Heart right ventricle (tissue), 16 donors: ENCODE results near the gene LPP. TPM values are rescaled to one million over a fixed set of nuclear protein-coding genes. Genes with fewer than 3 reads are reported as not detected.

Experiments used
- ATAC-seq, 8 donors: fragments of 200-7000 bp; cut with Tn5 transposase; one replicate each; pipeline ENCODE4 v1.9.1; 2020; ENCODE audit warnings: mild to moderate bottlenecking in 8 of 8, moderate library complexity in 8 of 8, moderate number of reproducible peaks in 1 of 8
- DNase-seq, 2 donors: peaks; one replicate each; pipeline ENCODE4 v3.0.0-alpha.2; 2020
- H3K27ac ChIP-seq, 10 donors: fragments of 200-600 bp; sonication (generic) in 2 of 10; one replicate each; pipeline versions ENCODE4 v1.5.0 to v1.8.0; 2020 to 2022; ENCODE audit warnings: mild to moderate bottlenecking in 3 of 10
- H3K27me3 ChIP-seq, 7 donors: fragments of 200-600 bp; one replicate each; pipeline ENCODE4 v1.8.0; 2021 to 2022; ENCODE audit warnings: mild to moderate bottlenecking in 2 of 7
- H3K36me3 ChIP-seq, 9 donors: fragments of 200-600 bp; sonication (generic) in 1 of 9; one replicate each; pipeline versions ENCODE4 v1.5.0 to v1.8.0; 2020 to 2022; ENCODE audit warnings: mild to moderate bottlenecking in 2 of 9
- H3K4me1 ChIP-seq, 9 donors: fragments of 200-600 bp; sonication (generic) in 1 of 9; one replicate each; pipeline versions ENCODE4 v1.5.0 to v1.8.0; 2020 to 2022; ENCODE audit warnings: mild to moderate bottlenecking in 4 of 9
- H3K4me3 ChIP-seq, 10 donors: fragments of 200-600 bp; sonication (generic) in 2 of 10; one replicate each; pipeline versions ENCODE4 v1.5.0 to v1.8.0; 2020 to 2022; ENCODE audit warnings: mild to moderate bottlenecking in 7 of 10, moderate library complexity in 2 of 10
- H3K9me3 ChIP-seq, 11 donors: fragments of 200-600 bp in 10 of 11; sonication (generic) in 2 of 11; one replicate each; pipeline versions ENCODE4 v1.5.0 to v1.8.0; 2013 to 2022; ENCODE audit warnings: mild to moderate bottlenecking in 2 of 11, control low read depth in 1 of 11, moderate library complexity in 1 of 11
- CTCF ChIP-seq, 9 donors: fragments of 200-600 bp; sonication (generic) in 2 of 9; IDR thresholded peaks; one replicate each; pipeline versions ENCODE4 v1.5.0 to v1.8.0; 2021 to 2022; ENCODE audit warnings: antibody characterized with exemption in 9 of 9, mild to moderate bottlenecking in 5 of 9, moderate library complexity in 1 of 9
- WGBS, 2 donors: extraction: QIAGEN DNeasy Blood & Tissue Kit; methylation state at CpG; one replicate each; pipeline ENCODE4 v1.1.7; 2013; ENCODE audit warnings: inconsistent platforms in 1 of 2; 5-methylcytosine and 5-hydroxymethylcytosine counted together
- intact Hi-C, 10 donors: fragments of 100-400 bp; cut with DNase I; formaldehyde crosslinking; loops; one replicate each; pipeline versions ENCODE4 v1.11.1 to v1.14.2; 2022
- polyA plus RNA-seq, 2 donors: library from polyadenylated mRNA; stranded (reverse); fragments of 200-250 nt; gene quantifications; one replicate each; pipeline ENCODE4 v1.2.3, GENCODE V29; 2013
- total RNA-seq, 10 donors: library from RNA; stranded (reverse); fragmentation: NEBNext Ultra II Directional in 3 of 10; extraction: Animal tissue kit (Norgen Biotek cat#: 25700) in 3 of 10; gene quantifications; one replicate each; pipeline versions ENCODE4 v1.2.1 to v1.2.4, GENCODE V29; 2021 to 2023
- donor health status: Arrhythmogenic right ventricular cardiomyopathy.
- donor health status: ischemic (EF 13 %, LVEDD 7.1; RV severe dilation, severe dysfunction).
- donor health status: healthy with polysubstance abuse.
- donor health status: DM: no; HTN: yes; CAD: no.
- donor health status: DM: no; HTN: no; CAD: no.
- donor health status: ischemic (EF 25% LVEDD 6.9; RV normal size, moderate dysfunction).
- donor health status: ischemic (EF 25% LVEDD 5.7; RV mildly dilated, moderate dysfunction).
- donor health status: healthy.
- donor health status: DM: yes; HTN: yes; CAD: no.
- donor health status: Ischemic cardiomyopathy.
- donor health status: ischemic (EF 35%, LVEDD 5.7; RV mildly dilated, moderate dysfunction).
- donor health status: nonischemic (EF 11% LVEDD 7.7; RV severe dilation, severe dysfunction).
- donor health status: DM: yes; HTN: yes; CAD: no.
- donor health status: PGD.
- donor health status: ischemic (EF 29% LVEDD 5.4; RV normal size, mild dysfunction).
- donor health status: nonischemic (EF 23%, LVEDD 6.1; RV moderate dilation, normal function).

LPP gene
- total and polyA plus RNA-seq, 12 donors: 8.5 to 188 (median 140) TPM

GRCh38 chr3:188244395-188244861 lies 90.5 kb downstream of the LPP start:
- Histone ChIP-seq H3K4me3 (no peak overlapping the region), H3K27ac (peak overlapping the region in 1 of 10 donors; percentile 76), H3K4me1 (peaks cover 3 to 80% (median 35%) of the 10 kb centered on the region in 9 donors), H3K36me3 (peaks cover 0 to 6% (median 0%) of the 10 kb centered on the region in 9 donors), H3K27me3 (no peaks in the 10 kb centered on the region), H3K9me3 (no peaks in the 10 kb centered on the region)
- no peak for TF ChIP-seq CTCF (IDR thresholded peaks at IDR 0.05)
- no peak for DNase-seq
- no peak for ATAC-seq
- intact Hi-C loops: no loop called here
- WGBS, 2 donors: 91 to 96% methylated on average over 2 of the region's 2 CpGs

- no peaks in the 10 kb centered on the region for H3K9me3 ChIP-seq
- 80 to 86% methylated on average over 2 of the region's 2 CpGs for WGBS, 2 donors
- H3K36me3 ChIP-seq: peaks cover 0 to 5% (median 0%) of the 10 kb centered on the region in 9 donors
- intact Hi-C loops: no loop called here
- no peak for ATAC-seq
- no peak overlapping the region for H3K4me3 ChIP-seq
- H3K27me3 ChIP-seq: no peaks in the 10 kb centered on the region
- TF ChIP-seq CTCF (IDR thresholded peaks at IDR 0.05): no peak
- no peak for DNase-seq
- H3K4me1 ChIP-seq: peaks cover 2 to 63% (median 22%) of the 10 kb centered on the region in 9 donors
- peak overlapping the region in 1 of 10 donors; percentile 3 for H3K27ac ChIP-seq
These were observed 92.9 kb downstream of the LPP start for GRCh38 chr3:188246905-188247304.

GRCh38 chr3:188248036-188248561 lies 94.1 kb downstream of the LPP start:
- Histone ChIP-seq H3K4me1 (peaks cover 0 to 52% (median 10%) of the 10 kb centered on the region in 9 donors), H3K27me3 (no peaks in the 10 kb centered on the region), H3K9me3 (peaks cover 0 to 7% (median 0%) of the 10 kb centered on the region in 11 donors), H3K36me3 (peaks cover 0 to 5% (median 0%) of the 10 kb centered on the region in 9 donors), H3K27ac (no peak overlapping the region), H3K4me3 (no peak overlapping the region)
- TF ChIP-seq CTCF (IDR thresholded peaks at IDR 0.05): no peak
- no peak for DNase-seq
- intact Hi-C loops: no loop called here
- no peak for ATAC-seq
- WGBS, 2 donors: 80 to 82% methylated on average over 8 of the region's 8 CpGs

GRCh38 chr3:188253123-188253793 lies 99.3 kb downstream of the LPP start:
- DNase-seq (no peak), ATAC-seq (no peak)
- no peak overlapping the region for H3K4me3 ChIP-seq
- peaks cover 0 to 31% (median 21%) of the 10 kb centered on the region in 9 donors for H3K4me1 ChIP-seq
- no peak for TF ChIP-seq CTCF (IDR thresholded peaks at IDR 0.05)
- intact Hi-C loops: loop anchor here in 1 of 10 donors (10.0 kb wide), 1 partner anchor 298 kb away; no protein-coding TSS in a partner anchor
- peaks cover 0 to 8% (median 0%) of the 10 kb centered on the region in 9 donors for H3K36me3 ChIP-seq
- no peaks in the 10 kb centered on the region for H3K27me3 ChIP-seq
- H3K27ac ChIP-seq: no peak overlapping the region
- 88 to 90% methylated on average over 5 of the region's 5 CpGs for WGBS, 2 donors
- H3K9me3 ChIP-seq: peaks cover 0 to 7% (median 0%) of the 10 kb centered on the region in 11 donors
